Measurements from ENCODE around the gene TAMALIN. TPM values are rescaled to one million over a fixed set of nuclear protein-coding genes. Genes with fewer than 3 reads are reported as not detected.

TAMALIN gene
- total RNA-seq, 6 experiments from 2014 or later = 0.24 to 1.00 (median 0.69) TPM

- DNase-seq = no peak
- H3K27me3 Mint-ChIP-seq (ENCODE audit: insufficient read depth) = peaks cover 78% of the 10 kb centered on the region
- peak overlapping the region; percentile 61; the same call in 1 of the 2 replicates for H3K27ac Mint-ChIP-seq
- no peak for TF ChIP-seq CTCF (IDR thresholded peaks at IDR 0.05)
- peak overlapping the region; percentile 13; the same call in 1 of the 2 replicates for H3K4me3 Mint-ChIP-seq
- peaks cover 6% of the 10 kb centered on the region; the same call in 1 of the 2 replicates for H3K36me3 Mint-ChIP-seq (ENCODE audit: low read depth)
- H3K4me1 Mint-ChIP-seq (ENCODE audit: low read depth) = peaks cover 5% of the 10 kb centered on the region; the same call in 1 of the 2 replicates
- H3K9me3 Mint-ChIP-seq = peaks cover 10% of the 10 kb centered on the region; the same call in 1 of the 2 replicates
These were observed 51.2 kb downstream of the TAMALIN start for GRCh38 chr12:52057638-52058576.

GRCh38 chr12:52058631-52059361 is 52.0 kb downstream of the TAMALIN start:
- Mint-ChIP-seq H3K27ac (peak overlapping the region; percentile 53; the same call in 1 of the 2 replicates), H3K4me1 (ENCODE audit: low read depth) (peaks cover 6% of the 10 kb centered on the region), H3K27me3 (ENCODE audit: insufficient read depth) (peaks cover 80% of the 10 kb centered on the region), H3K36me3 (ENCODE audit: low read depth) (peaks cover 6% of the 10 kb centered on the region; the same call in 1 of the 2 replicates), H3K9me3 (peaks cover 10% of the 10 kb centered on the region; the same call in 1 of the 2 replicates), H3K4me3 (peak overlapping the region; percentile 52)
- no peak for DNase-seq
- TF ChIP-seq CTCF (IDR thresholded peaks at IDR 0.05) = no peak

GRCh38 chr12:52059582-52060497 is 53.1 kb downstream of the TAMALIN start:
- Mint-ChIP-seq H3K36me3 (ENCODE audit: low read depth) (peaks cover 6% of the 10 kb centered on the region; the same call in 1 of the 2 replicates), H3K9me3 (peaks cover 10% of the 10 kb centered on the region; the same call in 1 of the 2 replicates), H3K27me3 (ENCODE audit: insufficient read depth) (peaks cover 71% of the 10 kb centered on the region), H3K4me3 (peak overlapping the region; percentile 16), H3K4me1 (ENCODE audit: low read depth) (peaks cover 16% of the 10 kb centered on the region), H3K27ac (peak overlapping the region; percentile 53; the same call in 1 of the 2 replicates)
- no peak for TF ChIP-seq CTCF (IDR thresholded peaks at IDR 0.05)
- no peak for DNase-seq

GRCh38 chr12:52060498-52061177 is 53.9 kb downstream of the TAMALIN start:
- TF ChIP-seq CTCF (IDR thresholded peaks at IDR 0.05) = no peak
- H3K4me3 Mint-ChIP-seq = peak overlapping the region; percentile 53; the same call in 1 of the 2 replicates
- peaks cover 65% of the 10 kb centered on the region for H3K27me3 Mint-ChIP-seq (ENCODE audit: insufficient read depth)
- H3K9me3 Mint-ChIP-seq = peaks cover 10% of the 10 kb centered on the region; the same call in 1 of the 2 replicates
- H3K36me3 Mint-ChIP-seq (ENCODE audit: low read depth) = peaks cover 6% of the 10 kb centered on the region; the same call in 1 of the 2 replicates
- H3K27ac Mint-ChIP-seq = peak overlapping the region; percentile 75; the same call in 1 of the 2 replicates
- peaks cover 24% of the 10 kb centered on the region for H3K4me1 Mint-ChIP-seq (ENCODE audit: low read depth)
- no peak for DNase-seq
